NOMO-1 (cell line): ENCODE measurements around the gene CCDC92B.
"Not testable (repeated sequence)": the region's sequence is repeated elsewhere in the genome, so short reads cannot be mapped to it uniquely, and the experiment has no call there.

Experiments
- DNase-seq, 2 experiments: peaks; one replicate each; lab custom pipeline; 2025; ENCODE audit not compliant: unreplicated experiment in 2 of 2; lab: John Stamatoyannopoulos, UW

Gene CCDC92B

GRCh38 chr17:2691069-2691871, 58.2 kb downstream of the CCDC92B start:
- no peak for DNase-seq

GRCh38 chr17:2690165-2691068, 59.0 kb downstream of the CCDC92B start:
- DNase-seq = no peak

GRCh38 chr17:2689411-2690164, 59.9 kb downstream of the CCDC92B start:
- no peak for DNase-seq

- DNase-seq = no peak
Measured at GRCh38 chr17:2688351-2689342, 60.8 kb downstream of the CCDC92B start.

- DNase-seq = no peak
Measured at GRCh38 chr17:2687074-2687418, 62.4 kb downstream of the CCDC92B start.

- no peak for DNase-seq
Measured at GRCh38 chr17:2685696-2686095, 63.8 kb downstream of the CCDC92B start.

- no peak for DNase-seq
Measured at GRCh38 chr17:2684549-2684948, 64.9 kb downstream of the CCDC92B start.

GRCh38 chr17:2683912-2684311, 65.5 kb downstream of the CCDC92B start:
- no peak for DNase-seq

- no peak for DNase-seq
Measured at GRCh38 chr17:2682176-2682938, 67.1 kb downstream of the CCDC92B start.

GRCh38 chr17:2681650-2682049, 67.8 kb downstream of the CCDC92B start:
- no peak for DNase-seq

- no peak for DNase-seq
Measured at GRCh38 chr17:2680961-2681360, 68.5 kb downstream of the CCDC92B start.

- not testable (repeated sequence) for DNase-seq
Measured at GRCh38 chr17:2679247-2679646, 70.2 kb downstream of the CCDC92B start.
